GM21367 (cell line): ENCODE results near the gene BCAS3.
"Not testable (repeated sequence)": the region's sequence is repeated elsewhere in the genome, so short reads cannot be mapped to it uniquely, and the experiment has no call there.

Source experiments
- ATAC-seq: cut with Tn5 transposase; IDR thresholded peaks from one replicate; pipeline ENCODE4 v1.9.1; 2021; ENCODE audit not compliant: unreplicated experiment

Gene BCAS3

DNA sequence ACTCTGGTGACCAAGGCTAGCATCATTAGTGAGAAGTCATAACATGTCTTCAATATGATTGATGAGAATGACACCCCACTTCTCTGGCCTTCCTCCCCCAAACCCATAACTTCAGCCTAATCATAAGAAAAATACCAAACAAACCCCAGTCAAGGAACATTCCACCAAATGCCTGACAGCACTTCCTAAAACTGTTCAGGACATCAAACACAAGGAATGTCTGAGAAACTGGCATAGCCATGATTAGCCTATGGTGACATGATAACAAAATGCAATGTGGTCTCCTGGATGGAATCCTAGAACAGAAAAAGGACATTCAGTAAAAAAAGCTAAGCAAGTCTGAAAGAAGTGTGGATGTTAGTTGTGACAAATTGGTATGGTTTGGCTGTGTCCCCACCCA lies 749.9 kb downstream of the BCAS3 start:
- no peak for ATAC-seq

DNA sequence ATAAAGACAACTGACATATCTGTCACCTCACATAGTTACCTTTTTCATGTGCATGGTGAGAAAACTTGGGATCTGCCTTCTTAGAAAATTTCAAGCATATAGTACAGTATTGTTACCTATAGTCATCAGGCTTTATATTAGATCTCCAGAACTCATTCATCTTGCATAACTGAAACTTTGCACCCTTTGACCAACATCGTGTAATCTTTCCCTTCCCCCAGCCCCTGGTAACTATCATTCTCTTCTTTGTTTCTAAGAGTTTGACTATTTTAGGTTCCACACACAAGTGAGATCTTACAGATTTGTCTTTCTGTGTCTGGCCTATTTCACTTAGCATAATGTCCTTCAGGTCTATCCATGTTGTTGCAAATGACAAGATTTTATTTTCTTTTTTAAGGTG lies 751.6 kb downstream of the BCAS3 start:
- no peak for ATAC-seq

DNA sequence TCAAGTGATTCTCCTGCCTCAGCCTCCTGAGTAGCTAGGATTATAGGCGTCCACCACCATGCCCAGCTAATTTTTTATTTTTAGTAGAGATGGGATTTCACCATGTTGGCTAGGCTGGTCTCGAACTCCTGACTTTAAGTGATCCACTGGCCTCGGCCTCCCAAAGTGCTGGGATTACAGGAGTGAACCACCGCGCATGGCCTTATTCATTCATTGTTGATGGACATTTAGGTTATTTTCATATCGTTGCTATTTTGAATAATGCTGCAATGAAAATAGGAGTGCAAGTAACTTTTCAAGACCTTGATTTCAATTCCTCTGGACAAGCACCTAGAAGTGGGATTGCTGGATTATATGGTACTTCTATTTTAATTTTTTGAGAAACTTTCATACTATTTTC lies 752.2 kb downstream of the BCAS3 start:
- ATAC-seq, result not testable (repeated sequence)

DNA sequence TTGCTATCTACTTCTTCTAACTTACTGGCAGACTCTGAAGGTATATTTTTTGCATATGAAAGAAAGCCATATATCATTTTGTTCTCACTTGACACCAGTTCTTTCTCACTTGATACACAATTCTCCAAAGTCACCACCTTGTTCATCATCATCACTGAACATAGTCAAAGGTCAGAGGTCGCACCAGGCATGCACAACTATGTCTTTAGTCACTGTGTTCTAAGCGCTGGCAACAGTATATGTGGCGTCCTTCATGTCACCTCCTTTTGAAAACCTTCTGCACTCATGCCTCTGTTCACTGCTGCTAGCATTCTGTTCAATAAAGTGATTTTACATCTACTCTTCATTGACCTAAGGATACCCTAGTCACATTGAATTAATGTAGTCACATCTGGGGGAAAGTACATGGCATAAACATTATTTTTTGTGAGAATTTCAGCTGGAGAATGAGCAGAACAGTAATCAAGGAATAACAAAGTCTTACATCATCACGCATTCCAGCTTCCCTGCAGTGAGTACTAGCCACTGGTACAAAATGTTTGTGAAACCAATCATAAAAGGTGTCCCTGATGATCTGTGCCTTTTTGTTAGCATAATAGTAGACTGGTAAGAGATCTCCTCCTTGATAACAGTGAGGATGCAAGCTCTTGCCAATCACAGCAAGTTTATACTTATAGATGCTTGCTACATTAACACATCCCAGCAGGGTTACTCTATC lies 754.1 kb downstream of the BCAS3 start:
- ATAC-seq, result no peak

DNA sequence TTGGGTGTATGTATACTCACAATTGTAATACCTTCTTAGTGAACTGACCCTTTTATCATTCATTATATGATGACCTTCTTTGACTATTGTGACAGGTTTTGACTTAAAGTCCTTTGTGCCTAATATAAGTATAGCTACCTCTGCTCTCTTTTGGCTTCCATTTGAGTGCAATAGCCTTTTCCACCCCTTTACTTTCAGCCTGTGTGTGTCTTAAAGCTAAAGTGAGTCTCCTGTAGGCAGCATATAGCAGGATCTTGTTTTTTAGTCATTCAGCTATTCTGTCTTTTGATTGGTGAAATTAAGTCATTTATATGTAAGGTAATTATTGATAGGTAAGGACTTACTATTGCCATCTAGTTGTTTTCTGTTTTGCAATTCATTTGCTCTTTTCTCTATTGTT lies 758.6 kb downstream of the BCAS3 start:
- ATAC-seq, result no peak

DNA sequence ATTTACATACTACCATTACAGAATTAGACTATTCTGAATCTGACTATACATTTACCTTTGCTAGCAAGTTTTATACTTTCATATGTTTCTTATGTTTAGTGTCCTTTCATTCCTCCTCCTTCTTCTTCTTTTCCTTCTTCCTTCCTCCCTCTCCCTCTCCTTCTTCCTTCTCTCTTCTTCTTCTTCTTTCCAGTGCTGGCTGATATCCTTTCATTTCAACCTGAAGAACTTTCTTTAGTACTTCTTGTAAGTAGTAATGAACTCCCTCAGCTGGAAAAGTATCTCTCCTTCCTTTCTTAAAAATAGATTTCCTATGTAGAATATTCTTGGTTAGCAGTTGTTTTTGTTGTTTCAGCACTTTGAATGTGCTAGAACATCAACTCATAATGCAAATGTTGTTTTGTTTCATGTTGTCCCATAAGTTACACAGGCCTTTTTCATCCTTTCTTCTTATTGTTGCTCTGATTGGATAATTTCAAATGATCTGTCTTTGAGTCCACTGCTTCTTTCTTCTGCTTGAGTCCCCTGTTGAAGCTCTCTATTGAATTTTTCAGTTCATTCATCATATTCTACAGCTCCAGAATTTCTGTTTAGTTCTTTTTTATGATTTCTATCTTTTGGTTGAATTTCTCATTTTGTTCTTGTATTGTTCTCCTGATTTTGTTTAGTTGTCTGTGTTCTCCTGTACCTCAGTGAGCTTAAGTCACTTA lies 759.5 kb downstream of the BCAS3 start:
- ATAC-seq, result no peak

DNA sequence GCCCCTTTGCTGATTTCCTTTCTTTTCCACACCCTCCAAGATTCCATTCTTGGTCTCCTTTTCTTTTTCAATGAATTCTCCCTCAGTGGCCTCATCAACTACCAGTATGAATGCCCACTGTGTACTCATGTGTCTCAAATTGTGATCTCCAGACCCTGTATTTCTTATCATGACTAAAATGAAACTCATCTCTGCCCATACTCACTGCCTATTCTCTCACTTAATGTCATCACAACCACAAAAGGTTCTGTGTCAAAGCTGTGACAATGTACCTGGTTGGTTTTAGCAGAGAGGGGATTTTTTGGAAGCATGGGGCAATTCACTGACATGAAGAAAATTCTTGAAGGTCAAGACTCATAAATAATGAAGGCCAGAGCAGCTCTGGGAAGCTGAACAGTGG lies 763.0 kb downstream of the BCAS3 start:
- ATAC-seq, result no peak

DNA sequence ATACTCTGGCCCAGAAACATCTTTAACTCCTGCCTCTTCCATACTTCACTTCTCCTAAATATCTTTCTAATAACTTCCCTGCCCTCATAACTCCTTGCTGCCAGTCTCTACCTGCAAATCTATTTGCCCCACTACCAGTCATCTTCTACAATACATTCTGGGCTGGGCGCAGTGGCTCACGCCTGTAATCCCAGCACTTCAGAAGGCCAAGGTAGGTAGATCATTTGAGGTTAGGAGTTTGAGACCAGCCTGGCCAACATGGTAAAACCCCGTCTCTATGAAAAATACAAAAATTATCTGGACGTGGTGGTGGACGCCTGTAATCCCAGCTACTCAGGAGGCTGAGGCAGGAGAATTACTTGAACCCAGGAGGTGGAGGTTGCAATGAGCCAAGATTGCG lies 763.9 kb downstream of the BCAS3 start:
- not testable (repeated sequence) for ATAC-seq

DNA sequence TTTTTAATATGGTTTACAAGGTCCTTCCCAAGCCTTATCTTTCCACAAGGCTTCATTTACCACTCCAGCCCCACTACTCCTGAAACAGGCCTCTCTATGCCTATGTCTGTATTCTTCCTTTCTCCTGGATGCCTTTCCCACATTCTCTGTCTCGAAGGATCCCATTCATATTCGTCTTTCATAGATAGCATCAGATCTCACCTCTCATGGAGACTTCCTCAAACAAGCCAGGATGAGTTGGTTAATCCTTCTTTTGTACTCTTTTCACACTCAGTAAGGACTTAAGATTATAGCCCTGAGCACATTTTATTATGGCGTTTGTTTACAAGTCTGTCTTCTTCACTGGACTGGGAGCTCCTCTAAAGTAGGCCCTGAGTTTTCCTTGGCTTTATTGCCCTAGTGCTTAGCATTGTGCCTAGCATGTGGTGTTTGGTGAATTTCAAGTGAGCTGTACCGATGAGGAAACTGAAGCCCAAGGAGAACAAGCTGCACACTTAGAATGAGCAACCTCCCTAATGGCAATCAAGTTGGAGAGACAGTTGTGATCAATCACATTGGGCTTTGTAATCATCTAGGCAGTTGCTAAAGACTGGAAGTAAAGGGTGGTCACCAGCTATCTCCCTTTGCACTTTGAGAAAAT lies 764.6 kb downstream of the BCAS3 start:
- no peak for ATAC-seq
